Esophagus muscularis mucosa (tissue), 4 donors: ENCODE results near the gene TSPAN11.

Experiments
- CTCF ChIP-seq, 3 experiments: fragments of 200-600 bp in 2 of 3; fragments of 450-650 bp in 1 of 3; sonication (generic) in 2 of 3; IDR thresholded peaks; one replicate each; pipeline ENCODE4 v1.5.1; 2017 to 2019; ENCODE audit warnings: antibody characterized with exemption in 3 of 3, mild to moderate bottlenecking in 2 of 3, moderate library complexity in 1 of 3
- EP300 ChIP-seq: sonication (generic); formaldehyde crosslinking; IDR thresholded peaks from one replicate; pipeline ENCODE4 v1.6.1; 2017; ENCODE audit warnings: antibody characterized with exemption
- POLR2A ChIP-seq: fragments of 450-650 bp; IDR thresholded peaks from one replicate; pipeline ENCODE4 v1.6.1; 2017; ENCODE audit warnings: antibody characterized with exemption, moderate library complexity, mild to moderate bottlenecking, low read depth
- POLR2AphosphoS5 ChIP-seq, 2 donors: sonication (generic); formaldehyde crosslinking; IDR thresholded peaks; one replicate each; pipeline ENCODE4 v1.6.1; 2017; ENCODE audit warnings: antibody characterized with exemption in 2 of 2

GRCh38 chr12:31033681-31034080, 107.1 kb downstream of the TSPAN11 start:
- TF ChIP-seq CTCF (IDR thresholded peaks at IDR 0.05) = no peak
- TF ChIP-seq POLR2A = no peak
- TF ChIP-seq EP300 = no peak
- no peak for TF ChIP-seq POLR2AphosphoS5 (IDR thresholded peaks at IDR 0.05)
